Suppressor macrophage (primary cell): ENCODE results near the gene CREB3L1.
"Not testable (repeated sequence)": the region's sequence is repeated elsewhere in the genome, so short reads cannot be mapped to it uniquely, and the experiment has no call there.

Source experiments
- DNase-seq, 4 experiments: peaks; one replicate each; pipeline ENCODE4 v3.0.0-alpha.2; 2020 to 2022

CREB3L1 gene

DNA sequence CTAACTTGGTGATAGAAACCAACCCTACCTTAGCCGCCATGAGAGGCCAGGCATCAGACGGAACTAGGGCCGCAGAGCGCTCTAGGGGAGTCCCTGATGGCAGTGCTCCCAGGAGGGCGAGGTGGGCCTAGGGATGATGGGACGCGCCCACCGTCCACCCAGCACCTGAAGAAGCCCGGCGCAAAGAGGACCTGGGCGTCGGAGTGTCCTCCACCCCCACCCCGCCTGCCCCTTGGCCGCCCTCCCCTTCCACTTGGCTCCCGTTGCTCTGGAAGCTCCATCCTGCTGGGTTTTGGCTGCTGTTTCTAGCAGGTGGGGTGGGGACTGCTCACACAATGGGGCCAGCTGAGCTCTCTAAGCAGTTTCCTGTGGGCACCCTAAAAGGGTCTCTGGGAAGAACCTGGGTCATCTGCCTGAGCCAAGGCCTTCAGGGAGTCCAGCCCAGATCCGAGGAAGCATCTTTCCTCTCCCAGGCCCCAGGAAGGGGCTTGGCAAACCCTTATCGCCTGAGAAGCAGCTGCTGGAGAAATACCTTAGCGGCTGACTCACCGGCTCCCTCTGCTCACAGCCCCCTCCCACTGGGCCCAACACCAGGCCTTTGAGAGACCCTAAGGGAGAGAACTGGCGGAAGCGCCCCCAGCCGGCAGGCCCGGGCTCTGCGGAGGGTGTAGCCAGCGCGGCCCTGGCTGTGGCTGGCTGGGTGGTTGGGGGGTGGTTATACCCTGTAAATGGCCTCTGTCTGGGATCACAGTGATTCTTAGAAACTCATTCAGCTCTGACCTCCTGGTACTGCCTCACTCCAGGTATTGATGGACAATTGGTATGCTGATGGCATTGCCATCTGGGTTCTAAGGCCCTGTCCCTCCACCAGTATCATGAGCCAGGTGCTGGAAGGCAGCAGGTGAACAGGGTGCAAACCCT lies 19.3 kb downstream of the CREB3L1 start:
- DNase-seq = peak in 1 of 4 experiments; percentile 42

DNA sequence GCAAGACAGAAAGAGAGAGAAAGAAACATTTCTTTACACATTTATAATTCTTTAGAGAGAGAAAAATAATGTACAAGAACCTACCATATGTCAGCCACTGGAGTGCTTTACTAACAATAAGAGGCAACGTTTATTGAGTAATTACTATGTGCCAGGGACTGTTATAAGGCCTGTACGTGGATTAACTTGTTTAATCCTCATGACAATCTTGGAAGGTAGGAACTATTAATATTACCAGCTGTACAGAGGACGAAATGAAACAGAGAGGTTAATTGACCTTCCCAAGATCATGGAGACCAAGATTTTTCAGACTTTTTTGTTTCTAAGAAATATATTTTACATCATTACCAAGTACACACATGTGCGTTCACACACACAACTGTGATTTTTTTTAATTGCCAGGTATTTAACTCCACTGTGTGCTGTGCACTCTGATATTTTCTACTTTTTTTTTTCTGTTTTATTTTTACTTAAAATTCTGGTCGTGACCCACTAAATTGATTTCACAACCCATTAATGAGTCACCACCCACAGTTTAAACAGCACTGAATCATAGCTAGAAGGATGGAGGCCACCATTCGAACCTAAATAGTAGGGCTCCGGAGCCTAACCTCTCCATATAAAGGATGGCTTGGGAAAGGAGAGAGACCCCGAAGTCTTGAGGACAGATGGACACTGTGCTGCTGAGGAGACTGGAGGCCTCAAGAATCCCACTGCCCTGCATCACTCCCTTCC lies 21.4 kb downstream of the CREB3L1 start:
- DNase-seq = peak; percentile 24 to 70 (median 46)

DNA sequence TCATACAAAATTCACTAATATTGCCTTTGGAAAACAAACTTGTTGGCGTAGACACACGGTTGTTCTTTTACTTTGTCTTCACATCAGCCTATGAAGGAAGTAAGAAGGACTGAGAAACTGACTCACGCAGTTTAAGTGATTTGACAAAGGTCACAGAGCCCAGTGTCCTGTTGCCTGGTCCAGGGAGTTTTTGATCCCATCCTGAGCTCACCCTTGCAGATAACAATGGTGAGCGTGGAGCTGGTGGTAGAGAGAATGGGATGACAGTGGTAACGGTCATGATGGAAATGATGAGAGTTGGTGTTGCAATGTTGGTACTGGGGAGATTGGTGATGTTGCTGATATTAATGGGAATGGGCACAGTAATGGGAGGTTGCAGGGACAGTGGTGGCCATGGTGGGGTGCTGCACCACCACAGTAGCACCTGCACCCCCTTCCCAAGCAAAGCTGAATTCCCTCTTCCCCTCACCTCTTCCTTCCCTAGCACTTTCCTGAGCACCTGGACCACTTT lies 22.0 kb downstream of the CREB3L1 start:
- DNase-seq = no peak

DNA sequence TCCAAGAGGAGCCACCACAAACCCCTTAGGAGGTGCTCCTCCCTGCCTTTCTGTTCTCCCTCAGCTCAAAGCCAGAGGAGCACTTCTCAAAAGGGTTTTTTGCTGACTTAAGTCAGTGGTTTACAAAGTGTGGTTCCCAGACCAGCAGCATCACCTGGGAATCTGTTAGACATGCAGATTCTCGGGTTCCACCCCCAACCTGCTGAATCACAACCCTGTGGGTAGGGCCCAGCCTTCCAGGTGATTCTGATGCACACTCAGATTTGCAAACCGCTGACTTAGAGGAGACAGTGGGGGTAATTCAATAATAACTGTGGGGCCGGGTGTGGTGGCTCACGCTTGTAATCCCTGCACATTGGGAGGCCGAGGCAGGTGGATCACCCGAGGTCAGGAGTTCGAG lies 22.8 kb downstream of the CREB3L1 start:
- no peak for DNase-seq

DNA sequence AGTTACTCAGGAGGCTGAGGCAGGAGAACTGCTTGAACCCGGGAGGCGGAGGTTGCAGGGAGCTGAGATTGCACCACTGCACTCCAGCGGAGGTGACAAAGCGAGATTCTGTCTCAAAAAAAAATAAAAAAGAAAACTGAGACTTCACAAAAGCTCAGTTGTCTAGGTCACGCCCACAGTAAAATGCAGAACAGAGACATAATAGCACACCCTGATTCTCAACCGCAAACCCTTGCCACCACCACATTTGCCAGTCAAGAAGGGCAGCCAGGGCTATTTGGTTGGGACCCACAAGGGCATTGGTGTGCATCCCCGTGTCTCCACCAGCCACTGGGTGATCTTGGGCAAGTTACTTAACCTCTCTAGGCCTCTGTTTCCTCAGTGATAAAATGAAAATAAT lies 25.4 kb downstream of the CREB3L1 start:
- peak; percentile 39 to 69 (median 60) for DNase-seq

DNA sequence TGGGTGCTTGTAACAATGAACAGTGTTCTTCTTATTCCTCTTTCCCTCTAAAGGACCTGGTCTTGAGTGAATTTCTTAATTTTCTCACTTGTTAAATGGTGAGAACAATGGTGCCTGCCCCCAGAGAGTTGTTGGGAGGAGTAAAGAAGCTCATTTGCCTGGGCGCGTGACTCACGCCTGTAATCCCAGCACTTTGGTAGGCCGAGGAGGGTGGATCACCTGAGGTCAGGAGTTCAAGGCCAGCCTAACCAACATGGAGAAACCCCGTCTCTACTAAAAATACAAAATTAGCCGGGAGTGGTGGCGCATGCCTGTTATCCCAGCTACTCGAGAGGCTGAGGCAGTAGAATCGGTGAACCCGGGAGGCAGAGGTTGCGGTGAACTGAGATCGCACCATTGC lies 26.6 kb downstream of the CREB3L1 start:
- not testable (repeated sequence) for DNase-seq

DNA sequence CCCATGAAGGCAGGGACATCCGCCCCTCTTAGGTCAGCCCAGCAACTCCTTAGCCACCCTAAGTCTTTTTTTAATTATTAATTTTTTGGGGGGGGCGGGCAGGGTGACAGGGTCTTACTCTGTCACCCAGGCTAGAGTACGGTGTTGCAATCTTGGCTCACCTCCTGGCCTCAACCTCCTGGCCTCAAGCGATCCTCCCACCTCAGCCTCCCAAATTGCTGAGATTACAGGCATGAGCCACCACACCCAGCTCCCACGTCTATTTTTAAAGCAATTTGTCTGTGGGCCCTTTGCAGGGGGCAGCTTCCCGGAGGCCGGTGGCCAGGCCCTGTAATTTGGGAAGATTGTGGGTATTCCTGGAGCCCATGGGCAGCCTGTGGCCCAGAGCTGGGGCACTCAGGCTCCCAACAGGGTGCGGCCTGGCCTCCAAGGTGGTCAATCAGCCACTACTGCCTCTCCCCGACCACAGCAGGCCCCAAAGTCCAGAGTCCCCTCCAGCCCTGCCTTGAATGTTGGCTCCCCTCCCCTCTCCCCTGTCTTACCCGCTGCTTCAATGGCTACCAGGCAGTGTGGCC lies 27.2 kb downstream of the CREB3L1 start:
- DNase-seq = no peak

DNA sequence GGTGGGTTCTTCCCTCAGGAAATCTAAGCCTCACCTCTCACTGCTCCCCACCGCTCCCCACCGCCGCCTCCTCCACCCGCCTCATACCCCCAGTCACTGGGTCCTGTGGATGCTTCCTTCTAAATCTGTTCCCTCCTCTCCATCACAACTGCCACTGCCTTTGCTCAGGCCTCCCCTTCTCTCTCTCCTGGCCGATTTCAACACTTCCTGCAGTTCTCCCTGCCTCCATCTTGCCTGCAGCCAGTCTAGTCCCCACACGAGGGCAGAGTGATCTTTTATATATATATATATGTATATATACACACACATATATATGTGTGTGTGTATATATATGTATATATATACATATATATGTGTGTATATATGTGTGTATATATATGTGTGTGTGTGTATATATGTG lies 27.8 kb downstream of the CREB3L1 start:
- peak; percentile 69 to 79 (median 74) for DNase-seq

DNA sequence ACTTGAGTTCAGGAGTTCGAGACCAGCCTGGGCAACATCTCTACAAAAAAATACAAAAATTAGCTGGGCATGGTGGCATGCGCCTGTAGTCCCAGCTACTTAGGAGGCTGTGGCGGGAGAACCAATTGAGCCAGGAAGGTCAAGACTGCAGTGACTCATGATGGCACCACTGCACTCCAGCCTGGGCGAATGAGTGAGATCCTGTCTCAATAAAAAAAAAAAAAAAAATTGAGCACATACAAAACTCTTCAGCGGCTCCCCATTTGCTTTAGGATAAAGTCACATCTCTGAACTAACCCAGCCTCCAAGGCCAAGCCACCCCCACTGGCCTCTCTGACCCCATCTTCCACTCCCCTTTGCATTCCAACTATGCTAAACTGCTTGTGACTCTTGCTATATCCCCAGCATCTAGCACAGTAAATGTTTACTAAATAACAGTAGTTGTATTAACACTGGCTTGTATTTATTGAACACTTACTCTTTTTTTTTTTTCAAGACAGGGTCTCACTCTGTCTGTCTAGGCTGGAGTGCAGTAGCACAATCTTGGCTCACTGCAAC lies 28.9 kb downstream of the CREB3L1 start:
- DNase-seq = no peak

DNA sequence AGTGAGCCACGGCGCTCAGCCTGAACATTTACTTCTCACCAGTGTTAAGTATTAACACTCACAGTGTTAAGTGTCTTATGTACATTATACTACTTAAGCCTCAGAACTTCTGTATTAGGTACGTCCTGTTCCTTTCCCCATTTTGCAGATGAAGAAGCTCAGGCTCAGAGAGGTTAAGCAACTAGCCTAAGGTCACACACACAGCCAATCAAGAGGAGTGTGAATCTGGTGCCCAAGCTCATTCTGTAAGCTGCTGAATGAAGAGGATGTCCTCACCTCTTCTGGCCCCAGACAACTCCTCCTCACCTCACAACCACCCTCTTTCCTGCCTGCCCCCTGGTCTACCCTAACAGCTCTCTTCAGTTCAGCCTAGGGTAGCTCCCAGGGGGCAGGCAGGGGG lies 29.9 kb downstream of the CREB3L1 start:
- no peak for DNase-seq

DNA sequence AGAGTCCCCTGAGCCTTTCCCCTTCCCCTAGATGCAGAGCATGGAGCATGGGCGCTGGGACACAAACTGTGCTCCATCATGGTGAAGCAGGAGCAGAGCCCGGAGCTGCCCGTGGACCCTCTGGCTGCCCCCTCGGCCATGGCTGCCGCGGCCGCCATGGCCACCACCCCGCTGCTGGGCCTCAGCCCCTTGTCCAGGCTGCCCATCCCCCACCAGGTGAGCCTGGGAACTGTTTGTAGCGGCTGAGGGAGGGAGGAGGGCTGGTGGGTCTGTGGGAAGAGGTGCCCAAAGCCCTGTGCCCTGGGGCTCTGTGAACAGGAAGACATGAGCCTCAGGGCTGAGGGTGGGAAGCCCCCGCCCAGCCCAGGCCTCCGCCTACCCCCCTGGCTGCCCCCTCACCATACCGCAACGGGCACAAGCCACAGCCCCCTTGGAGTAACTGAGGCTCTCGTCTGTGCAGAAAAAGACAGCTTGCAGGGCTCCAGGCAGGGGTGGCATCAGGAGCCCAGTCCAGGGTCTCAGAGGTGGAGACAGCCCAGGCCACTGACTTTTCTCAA lies 30.4 kb downstream of the CREB3L1 start:
- no peak for DNase-seq

DNA sequence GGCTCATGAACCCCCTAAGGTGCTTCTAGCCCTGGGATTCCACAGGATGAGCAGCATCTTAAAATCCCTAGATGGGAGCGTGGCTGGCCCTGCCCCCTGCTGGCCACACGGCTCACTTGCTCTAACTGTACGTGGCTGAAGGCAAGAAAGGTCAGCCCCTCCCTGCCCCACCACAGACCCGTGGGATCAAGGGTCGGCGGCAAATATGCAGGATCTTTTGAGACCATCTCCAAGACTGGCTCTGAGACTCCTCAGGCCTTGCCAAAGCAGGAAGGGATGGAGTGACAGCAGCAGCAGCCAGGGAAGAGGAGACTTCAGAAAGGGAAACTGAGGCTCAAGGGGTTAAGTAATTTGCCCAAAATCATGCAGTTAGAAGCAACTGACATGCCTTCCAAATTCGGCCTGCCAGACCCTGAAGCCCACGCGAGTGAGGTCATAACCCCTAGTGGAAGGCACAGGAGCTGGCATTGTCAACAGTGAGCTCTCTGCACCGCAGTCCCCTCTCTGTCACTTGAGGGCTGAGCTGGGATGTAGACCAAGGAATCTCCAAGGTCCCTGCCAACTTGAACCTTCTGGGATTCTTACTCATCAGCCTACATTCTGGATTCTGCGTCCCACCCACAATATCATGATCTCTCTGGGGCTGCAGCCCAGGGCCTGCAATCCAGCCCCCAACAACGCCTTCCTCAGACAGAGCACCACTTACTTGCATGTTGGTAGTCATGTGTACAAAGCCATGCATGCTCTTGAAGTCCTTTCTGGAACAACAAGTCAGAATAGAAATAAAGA lies 31.4 kb downstream of the CREB3L1 start:
- peak; percentile 75 to 90 (median 81) for DNase-seq

DNA sequence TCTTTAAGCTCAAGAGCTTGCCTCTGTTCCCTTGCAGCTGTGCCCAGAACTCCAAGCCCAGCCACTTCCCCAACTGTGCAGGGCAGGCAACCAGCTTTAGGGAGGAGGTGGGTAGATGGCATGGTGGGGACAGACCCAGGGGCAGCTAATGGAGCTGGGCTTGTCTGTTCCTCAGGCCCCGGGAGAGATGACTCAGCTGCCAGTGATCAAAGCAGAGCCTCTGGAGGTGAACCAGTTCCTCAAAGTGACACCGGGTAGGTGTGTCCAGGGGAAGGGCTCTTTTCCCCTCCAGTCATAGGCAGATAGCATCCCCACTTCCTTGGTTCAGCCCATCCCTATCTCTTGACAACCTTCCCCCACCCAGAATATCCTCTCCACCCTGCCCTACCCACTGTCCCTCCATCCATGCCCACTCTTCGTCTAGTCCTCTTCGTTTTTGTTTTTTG lies 32.4 kb downstream of the CREB3L1 start:
- peak; percentile 52 to 74 (median 66) for DNase-seq

DNA sequence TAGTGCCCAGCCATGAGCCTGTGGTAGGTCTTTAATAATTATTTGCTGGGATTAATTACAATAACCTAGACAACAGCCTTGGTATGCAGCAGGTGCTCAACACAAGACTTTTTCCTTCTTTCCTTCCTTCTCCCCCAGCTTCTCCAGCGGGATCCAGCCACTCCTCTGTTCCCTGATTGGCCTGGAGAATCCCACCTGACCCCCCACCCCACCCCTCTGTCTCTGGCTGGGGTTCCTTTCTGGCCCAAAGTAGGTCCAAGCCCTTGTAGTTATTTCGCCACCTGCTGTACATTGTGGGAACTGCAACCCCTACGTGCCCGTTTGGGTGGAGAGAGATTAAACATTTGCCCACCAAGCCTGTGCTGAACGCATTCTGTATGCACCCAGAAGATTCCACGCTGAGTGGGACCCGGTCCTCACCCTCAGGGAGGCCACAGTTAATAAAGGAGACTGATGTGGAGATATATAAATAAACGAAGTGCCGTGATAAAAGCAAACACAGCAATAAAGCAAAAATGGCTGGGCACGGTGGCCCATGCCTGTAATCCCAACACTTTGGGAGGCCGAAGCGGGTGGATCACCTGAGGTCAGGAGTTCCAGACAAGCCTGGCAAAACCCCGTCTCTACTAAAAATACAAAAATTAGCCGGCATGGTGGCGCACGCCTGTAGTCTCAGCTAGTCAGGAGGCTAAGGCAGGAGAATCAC lies 37.7 kb downstream of the CREB3L1 start:
- DNase-seq = peak; percentile 81 to 91 (median 85)

DNA sequence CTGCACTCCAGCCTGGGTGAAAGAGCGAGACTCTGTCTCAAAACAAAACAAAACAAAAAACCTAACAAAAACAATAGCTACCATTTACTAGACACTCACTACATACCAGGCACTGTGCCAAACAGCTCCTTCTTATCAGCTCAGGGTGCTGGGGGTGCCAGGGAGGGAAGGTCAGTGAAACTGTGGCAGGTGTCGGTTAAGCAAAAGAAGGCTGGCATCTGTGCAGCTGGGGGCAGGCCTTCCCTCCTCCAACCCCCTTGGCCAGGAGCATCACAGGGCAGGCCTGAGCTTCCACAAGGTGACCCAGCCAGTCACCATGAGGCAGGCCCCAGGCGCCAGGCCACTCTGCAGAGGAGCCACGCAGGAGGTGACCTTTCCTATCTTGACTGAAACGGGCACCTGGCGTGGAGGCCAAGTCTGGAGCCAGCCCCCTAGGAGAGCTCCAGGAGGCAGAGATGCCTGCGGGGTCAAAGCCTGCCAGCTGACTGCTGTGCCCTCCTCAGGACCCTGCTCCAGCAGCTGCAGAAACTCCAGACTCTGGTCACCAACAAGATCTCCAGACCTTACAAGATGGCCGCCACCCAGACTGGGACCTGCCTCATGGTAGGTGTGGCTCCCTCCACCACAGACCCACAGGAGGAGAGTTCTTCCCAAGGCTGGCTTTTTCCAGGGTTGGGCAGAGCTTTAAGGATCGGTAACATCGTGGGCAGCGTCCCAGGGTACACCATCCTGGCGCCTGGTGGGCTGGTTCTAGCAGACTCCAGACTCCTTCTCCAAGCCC lies 38.5 kb downstream of the CREB3L1 start:
- DNase-seq = no peak

DNA sequence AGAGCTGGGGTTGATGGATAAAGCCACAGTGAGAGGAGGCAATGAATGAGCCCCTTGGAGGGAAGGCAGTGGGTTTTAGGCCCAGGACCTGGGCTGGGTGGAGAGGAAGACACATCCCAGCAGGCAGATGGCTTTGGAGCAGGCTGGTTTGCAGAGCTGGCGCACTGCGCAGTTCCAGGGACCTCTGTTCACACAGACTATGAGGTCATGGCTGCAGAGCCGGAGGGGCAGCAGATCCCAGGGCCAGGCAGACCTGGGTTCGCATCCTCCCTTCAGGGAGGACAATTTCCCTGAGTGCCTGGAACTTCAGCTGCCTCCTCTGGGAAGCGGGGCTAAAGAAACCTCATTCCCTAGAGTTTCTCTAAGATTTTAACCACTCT lies 41.6 kb downstream of the CREB3L1 start:
- DNase-seq = no peak

DNA sequence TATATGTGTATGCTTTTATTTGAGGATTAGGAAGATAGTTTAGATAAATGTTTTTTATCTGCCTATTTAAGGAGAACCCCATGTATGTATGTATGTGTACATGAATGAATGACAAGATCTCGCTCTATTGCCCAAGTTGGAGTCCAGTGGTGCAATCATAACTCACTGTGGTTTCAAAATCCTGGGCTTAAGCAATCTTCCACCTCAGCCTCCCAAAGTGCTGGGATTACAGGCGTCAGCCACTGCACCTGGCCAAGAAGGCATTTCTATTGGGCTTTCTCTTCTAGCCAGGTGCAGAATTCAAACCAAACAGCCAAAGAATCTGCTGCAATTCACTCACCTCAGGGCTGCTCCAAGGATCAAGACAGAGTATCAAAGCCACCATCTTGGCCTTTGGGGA lies 44.3 kb downstream of the CREB3L1 start:
- DNase-seq = peak; percentile 73 to 85 (median 78)

DNA sequence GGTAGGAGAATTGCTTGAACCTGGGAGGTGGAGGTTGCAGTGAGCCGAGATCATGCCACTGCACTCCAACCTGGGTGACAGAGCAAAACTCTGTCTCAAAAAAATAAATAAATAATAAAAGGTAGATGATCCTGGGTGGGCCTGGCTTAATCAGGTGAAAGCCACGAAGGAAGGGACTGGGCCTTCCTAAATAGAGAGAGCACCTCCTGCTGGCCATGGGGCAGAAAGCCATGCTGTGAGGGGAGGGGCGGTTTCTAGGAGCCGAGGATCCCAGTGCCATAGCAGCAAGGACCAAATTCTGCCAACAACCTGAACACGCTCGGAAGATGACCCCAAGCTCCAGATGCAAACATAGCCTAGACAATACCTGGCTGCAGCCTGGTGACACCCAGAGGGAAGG lies 45.3 kb downstream of the CREB3L1 start:
- no peak for DNase-seq

DNA sequence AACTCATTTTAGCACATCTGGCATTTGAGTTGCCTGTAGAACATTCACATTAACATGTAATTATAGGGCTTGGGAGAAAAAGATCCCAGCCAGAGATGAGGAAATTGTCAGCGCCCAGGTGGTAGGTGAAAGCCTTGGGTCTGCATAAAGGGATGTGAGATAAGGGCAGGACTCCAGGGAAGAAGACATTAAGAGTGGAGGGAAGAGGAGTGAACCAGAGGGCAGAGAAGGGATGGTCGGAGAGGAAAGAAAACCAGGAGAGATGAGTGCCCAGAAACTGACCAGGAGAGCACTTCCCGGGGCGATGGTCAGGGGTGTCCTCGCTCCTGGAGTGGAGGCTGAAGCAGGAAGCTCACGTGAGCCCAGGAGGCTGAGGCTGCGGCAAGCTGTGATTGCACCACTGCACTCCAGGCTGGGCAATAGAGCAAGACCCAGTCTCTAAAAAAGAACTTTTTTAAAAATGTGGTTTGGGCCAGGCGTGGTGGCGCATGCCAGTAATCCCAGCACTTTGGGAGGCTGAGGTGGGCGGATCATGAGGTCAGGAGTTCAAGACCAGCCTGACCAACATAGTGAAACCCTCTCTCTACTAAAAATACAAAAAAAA lies 49.5 kb downstream of the CREB3L1 start:
- no peak for DNase-seq

DNA sequence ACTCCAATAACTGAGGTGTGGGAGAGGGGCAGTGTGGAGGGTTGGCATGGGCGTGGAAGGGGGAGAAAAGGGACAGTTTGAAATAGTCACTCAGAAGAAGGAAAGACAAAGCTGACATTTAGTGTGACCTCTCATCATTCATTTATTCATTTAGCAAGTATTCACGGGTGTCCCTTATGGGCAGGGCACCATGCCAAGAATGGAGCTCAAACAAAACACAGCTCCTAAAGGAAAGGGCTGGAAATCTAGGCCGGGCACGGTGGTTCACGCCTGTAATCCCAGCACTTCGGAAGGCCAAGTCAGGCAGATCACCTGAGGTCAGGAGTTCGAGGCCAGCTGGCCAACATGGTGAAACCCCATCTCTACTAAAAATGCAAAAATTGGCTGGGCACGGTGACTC lies 50.4 kb downstream of the CREB3L1 start:
- DNase-seq = no peak
